HG03354 (cell line): ENCODE measurements around the gene ACAD11.
"Not testable (repeated sequence)": the region's sequence is repeated elsewhere in the genome, so short reads cannot be mapped to it uniquely, and the experiment has no call there.

Experiments
- ATAC-seq: cut with Tn5 transposase; IDR thresholded peaks from one replicate; pipeline ENCODE4 v1.9.1; 2021; ENCODE audit warnings: mild to moderate bottlenecking; ENCODE audit not compliant: unreplicated experiment, poor library complexity, severe bottlenecking

Gene ACAD11

GRCh38 chr3:132563420-132564069 lies 96.1 kb downstream of the ACAD11 start:
- ATAC-seq = no peak

GRCh38 chr3:132561003-132561402 lies 98.6 kb downstream of the ACAD11 start:
- ATAC-seq = no peak

GRCh38 chr3:132556508-132557159 lies 103.0 kb downstream of the ACAD11 start:
- no peak for ATAC-seq

DNA sequence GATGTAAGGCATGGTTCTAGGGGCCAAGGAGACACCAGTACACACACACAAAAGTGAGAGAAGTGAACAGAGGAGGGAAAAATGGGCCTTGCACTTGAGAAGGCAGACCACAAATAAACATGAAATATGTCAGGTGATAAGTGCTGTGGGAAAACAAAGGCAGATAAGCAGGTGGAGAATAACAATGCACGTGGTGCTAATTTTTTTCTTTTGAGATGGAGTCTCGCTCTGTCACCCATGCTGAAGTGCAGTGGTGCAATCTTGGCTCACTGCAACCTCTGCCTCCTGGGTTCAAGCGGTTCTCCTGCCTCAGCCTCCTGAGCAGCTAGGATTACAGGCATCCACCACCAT lies 103.6 kb downstream of the ACAD11 start:
- not testable (repeated sequence) for ATAC-seq

DNA sequence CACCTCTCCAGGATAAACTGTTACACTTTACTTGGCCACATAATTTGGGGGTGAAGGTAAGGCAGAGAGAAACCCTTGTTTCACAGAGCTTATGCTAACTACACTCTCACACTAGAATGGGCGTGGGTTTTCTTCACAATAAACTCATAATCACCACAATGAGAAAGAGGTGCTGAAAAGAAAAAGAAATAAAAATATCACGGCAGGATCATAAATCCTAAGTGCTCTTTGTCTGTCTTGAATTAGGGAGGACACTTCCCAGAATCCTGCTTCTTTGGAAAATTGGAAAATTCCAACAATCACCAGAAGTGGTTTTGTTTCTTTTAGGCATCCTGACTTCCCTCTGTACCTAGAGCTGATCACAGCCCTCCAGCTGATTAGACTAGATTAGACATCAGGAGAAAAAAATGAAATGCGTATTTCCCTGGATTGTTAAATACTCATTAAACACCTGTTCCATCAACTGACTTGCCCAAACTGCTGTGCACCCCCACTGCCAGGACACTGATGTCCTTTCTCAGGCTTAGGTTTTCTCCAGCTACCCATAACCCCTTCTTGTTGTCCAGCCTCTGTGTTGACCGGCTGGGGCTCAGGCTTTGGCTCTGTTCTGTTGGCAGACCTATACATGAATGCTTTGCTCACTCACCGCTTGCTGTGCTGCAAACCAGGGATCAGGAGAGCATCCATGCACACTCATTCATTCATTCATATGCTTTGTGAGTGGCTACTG lies 104.1 kb downstream of the ACAD11 start:
- no peak for ATAC-seq

GRCh38 chr3:132554437-132554836 lies 105.2 kb downstream of the ACAD11 start:
- no peak for ATAC-seq

DNA sequence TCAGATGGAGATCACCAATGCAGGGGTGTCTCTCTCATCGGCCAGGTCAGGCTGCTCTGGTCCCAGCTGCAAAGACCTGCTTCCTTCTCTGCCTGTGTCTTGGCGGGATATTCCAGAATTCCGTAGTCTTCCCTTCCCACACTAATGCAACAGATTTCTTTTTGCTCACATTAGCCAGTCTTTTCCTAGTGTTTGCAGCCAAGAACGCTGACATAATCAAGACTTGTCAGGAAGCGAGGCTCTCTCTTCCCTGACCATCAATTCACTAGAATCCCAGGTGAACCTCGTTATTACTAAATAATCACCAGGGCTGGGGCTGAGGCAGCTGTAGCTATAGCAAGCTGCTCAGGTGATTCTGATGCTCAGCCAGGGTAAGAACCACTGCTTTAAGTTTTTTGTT lies 105.8 kb downstream of the ACAD11 start:
- ATAC-seq = no peak

- no peak for ATAC-seq
Observed at GRCh38 chr3:132550579-132551305, 108.9 kb downstream of the ACAD11 start.

DNA sequence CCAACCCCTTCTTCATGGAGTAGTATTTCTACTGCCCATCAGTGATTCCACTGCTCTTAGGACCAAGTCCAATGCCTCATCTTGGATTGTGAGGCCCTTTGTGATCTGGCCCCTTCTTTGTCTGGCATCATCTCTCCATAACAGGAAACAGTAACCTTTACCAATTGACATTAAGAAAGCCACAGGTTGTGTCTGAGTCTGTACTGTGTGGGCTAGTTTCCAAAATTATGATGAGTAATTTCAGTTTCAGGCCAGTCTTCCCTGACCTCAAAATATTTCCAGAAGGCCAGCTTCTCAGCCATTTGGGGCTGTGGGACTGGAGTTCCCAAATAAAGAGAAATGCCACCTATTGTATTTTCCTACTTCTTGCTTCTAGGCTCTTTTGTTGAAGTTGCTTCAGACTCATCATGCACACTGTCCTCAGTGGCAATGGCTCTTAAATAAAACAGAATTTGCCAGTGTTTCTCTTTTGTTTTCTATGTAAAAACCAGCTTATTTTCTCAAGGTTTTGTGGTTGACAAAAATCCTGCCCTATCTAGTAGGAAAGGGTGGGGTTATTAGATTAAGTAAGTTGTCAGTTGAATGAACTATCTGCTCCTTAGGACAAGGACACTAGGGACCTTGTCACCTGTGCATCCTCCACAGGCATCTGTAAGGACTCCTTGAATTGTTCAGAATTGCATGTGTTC lies 109.6 kb downstream of the ACAD11 start:
- peak; percentile 89 for ATAC-seq

- no peak for ATAC-seq
Observed at GRCh38 chr3:132549169-132549568, 110.4 kb downstream of the ACAD11 start.

GRCh38 chr3:132545471-132545870 lies 114.1 kb downstream of the ACAD11 start:
- no peak for ATAC-seq

- no peak for ATAC-seq
Observed at GRCh38 chr3:132544130-132544529, 115.5 kb downstream of the ACAD11 start.

DNA sequence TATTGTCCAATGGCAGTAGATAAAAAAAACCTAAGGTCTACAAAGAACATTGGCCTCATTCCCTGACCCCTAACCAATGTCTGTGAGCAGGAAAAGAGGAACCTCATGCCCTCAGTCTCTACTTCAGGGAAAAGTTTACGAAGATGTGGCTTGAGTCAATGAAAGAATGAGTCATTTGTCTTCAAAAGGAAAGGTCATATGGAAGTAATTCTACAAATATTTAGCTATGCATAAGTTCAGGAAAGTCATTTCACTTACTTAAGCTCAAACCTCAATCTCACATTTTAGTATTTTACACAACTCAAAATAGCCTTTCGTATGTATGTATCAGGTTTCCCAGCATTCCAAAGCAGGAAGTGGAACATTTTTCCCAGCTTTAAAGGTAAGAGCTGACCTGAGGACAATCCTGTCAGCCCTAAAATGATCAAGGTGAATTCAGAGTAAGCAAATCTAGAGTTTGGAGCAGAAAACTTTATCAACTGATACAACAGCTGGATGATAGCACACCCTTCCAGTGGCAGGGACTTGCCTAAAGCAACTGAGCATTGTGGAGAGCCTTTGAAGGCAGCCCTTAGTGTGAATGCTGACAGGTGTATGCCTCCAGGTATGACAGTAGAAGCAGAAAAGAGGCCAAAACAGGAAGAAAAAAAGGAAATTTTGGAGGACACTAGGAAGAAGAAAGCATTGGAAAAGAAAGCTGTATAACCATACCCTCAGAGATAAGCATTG lies 116.4 kb downstream of the ACAD11 start:
- no peak for ATAC-seq

DNA sequence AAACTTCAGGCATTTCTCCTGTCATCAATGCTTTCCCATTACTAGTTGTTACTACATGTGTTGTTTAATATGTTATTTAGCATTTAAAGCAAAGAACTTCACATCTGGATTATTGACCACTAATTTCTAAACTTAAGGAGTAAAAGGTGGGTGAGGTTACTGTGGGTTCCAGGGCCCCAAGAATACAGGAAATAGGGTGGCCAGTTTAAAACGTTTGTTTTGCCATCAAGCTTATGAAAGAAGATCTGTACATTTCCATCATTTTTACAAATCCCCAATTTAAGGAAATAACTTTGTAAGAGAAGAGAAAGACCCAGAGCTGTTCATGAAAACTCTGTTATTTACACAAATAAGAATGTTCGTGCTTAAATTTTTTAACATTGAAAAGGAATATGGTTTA lies 117.0 kb downstream of the ACAD11 start:
- ATAC-seq = no peak

DNA sequence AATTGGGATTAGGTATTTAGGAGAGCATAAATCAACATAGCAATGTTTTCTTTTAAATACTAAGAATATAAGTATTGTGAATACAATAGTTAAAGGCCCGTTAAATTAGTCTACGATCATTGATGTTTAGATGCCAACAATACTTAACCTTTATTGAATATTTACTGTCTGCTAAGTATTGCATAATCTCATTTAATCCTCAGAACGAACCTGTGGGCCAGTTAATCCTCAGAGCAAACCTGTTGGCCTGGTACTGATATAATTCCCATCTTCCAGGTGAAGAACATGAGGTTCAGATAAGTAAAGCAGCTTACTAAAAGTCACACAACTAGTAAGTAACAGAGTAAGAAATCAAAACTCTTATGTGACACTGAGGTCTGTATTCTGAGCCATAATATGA lies 119.9 kb downstream of the ACAD11 start:
- ATAC-seq = no peak

GRCh38 chr3:132538072-132538471 lies 121.5 kb downstream of the ACAD11 start:
- no peak for ATAC-seq

DNA sequence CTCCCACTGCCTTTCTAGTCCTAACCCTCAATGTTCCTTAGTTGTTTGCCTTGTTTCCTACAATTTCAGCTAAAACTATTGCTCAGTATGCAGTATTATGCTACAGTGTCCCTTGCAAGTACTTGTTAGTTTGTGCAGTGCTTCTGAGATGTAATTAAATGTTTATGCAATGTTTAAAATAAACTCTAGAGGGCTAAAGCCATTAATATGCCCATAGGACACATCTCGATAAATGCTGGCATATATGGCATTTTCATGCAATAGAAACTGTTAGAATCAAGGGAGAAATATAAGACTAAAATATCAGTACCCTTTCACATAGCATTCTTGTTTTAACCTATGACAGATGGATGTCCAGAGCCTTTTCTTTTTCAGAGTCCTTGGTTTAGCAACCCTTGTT lies 122.3 kb downstream of the ACAD11 start:
- ATAC-seq = no peak

DNA sequence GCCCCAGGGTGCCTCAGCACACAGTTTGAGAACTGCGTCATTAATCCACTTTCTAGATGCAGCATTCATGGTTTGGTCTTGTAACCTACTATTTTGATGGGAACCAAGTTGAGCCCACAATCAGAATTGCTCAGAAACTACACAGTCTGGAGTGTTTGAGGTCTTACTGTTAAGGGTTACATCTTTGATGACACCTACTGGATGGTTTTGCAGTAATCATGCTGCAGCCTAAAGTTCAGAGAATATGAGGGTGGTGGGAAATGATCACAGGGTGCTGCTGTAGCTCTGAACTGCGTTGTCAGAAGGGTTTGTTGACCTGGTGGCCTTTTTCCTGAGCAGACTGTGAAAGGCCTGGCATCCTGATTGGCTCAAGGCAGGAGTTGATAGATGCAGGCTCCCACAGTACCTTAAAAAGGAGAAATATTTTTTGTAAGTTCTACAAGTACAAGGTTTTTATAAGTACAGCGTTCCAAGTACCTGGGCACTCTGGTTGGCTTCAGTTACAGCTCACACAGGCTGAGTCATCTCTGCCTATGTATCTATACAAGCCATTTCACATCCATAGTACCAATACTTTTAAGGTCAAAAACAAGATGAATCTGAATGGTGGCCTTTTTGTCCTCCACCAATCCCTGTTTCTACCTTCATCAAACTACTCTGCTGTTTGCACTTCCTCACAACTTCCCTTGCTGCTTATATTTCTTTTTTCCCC lies 123.0 kb downstream of the ACAD11 start:
- no peak for ATAC-seq
